T-helper 9 cell (primary cell): Measurements from ENCODE around the gene HMGCS2.

Source experiments
- DNase-seq: peaks from one replicate; pipeline ENCODE4 v3.0.0-alpha.2; 2020

The HMGCS2 gene

GRCh38 chr1:119752592-119752991 is 16.1 kb downstream of the HMGCS2 start:
- no peak for DNase-seq

DNA sequence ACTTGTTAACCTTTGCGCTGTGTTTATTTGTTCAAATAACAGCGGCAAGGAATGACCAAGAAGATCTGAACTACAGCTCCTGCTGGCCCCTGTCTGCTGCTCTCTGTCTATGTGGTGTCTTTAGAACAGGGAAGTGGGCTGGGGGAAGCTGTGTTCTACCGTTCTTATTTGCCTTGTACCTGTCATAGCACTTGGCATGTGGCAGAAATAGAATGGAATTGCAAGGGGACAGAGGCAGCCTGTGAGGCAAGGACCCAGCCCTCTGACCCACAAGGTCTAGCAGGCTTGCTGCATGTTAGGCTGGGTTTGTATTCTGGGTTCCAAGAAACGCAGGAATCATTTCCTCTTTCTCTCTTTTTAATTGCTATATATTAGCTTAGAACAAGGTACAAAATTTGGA is 20.7 kb downstream of the HMGCS2 start:
- DNase-seq, result no peak

DNA sequence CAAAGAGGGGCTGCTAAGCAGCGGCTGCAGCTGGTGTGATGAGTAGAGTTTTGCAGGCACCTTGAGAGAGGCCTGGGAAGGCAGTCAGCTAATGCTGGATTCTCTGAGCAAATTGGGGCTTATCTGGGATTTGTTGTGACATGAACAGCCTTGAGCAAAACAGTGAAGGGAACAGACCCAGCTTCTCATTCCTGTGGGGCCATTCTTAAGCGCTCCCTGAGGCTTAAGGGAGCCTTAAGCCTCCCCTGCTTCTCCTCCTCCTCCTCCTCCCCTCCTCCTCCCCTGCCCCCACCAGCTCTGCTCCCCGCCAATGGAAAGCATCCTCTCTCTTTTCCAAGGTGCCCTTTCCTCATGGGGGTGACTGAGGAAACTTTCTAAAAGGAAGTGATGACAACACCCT is 21.3 kb downstream of the HMGCS2 start:
- DNase-seq, result no peak

DNA sequence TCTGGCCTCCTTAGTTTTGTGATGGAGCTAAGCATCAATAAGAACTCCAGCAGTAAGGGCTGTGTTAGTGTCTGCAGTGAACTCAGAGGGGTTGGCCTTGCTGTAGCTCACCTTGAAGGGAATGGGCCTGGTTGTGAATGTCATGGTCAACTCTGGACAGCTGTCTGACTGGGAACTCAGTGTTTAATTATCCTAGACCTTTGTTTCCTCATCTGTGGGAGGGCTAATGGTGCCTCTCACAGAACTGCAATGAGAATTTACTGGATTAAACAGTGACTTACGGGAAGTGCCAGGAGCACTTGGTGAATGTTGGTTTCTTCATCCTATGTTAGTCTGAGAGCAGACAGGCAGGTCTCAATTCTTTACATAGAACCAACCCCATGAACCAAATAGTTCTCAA is 23.7 kb downstream of the HMGCS2 start:
- DNase-seq, result no peak

DNA sequence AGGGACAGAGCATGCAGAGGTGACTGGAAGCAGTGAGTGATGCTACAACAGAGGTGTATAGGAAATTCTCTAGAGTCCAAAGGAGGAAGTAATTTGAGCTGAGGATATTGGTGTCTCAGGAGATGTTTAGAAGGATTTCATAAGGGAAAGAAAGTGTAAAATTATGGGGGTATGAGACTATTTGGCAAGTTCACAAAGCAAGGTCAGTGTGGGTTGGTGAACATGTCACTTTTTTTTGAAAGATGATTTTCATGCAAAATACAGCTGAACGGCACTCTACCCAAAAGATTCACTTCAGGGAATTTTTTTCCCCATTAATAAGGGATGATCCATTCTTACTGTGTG is 24.1 kb downstream of the HMGCS2 start:
- no peak for DNase-seq

DNA sequence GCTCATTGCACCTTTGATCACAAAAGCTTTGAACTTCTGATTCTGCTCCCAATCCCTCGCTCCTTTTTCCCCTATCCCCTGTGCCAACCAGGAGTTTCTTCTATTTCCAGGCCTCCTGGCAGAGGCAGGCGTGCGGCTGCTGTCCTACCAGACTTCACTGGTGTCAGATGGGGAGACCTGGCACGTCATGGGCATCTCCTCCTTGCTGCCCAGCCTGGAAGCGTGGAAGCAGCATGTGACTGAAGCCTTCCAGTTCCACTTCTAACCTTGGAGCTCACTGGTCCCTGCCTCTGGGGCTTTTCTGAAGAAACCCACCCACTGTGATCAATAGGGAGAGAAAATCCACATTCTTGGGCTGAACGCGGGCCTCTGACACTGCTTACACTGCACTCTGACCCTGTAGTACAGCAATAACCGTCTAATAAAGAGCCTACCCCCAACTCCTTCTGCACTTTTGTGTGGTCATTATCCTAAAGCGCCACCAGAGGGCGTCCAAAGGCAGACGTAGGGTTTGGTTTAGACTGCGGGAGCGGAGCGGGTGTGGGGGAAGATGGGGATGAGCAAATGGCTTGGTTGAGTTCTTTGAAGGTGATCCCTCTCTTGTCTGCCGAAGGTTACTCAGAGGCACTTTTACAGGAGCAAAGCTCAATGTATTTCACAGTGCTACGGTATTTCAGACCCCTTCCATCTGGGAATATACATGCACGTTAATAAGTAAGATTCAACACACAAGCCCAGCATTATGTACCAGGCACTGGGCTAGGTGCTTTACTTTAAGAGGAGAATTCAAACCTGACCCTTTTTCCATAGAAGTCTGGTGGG is 24.7 kb downstream of the HMGCS2 start:
- peak; percentile 11 for DNase-seq

DNA sequence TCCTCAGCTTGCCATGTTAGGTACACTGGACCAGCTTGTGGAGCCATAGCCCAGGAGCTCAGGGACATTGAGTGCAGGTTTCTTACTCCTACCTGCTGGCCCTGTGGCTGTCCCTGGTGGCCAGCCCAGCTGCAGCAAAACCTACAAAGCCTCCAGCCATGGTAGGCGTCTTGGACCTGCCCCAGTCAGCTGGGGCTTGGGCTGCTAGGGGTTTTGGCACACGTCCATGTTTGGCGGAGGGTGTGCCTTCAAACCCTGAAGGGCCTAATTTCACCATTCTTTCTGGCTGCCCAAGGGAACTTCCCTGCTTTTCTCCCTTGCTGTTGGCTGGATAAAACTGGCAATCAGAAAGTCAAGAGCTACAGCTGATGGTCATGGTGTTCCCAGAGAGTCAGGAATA is 25.4 kb downstream of the HMGCS2 start:
- DNase-seq, result no peak

DNA sequence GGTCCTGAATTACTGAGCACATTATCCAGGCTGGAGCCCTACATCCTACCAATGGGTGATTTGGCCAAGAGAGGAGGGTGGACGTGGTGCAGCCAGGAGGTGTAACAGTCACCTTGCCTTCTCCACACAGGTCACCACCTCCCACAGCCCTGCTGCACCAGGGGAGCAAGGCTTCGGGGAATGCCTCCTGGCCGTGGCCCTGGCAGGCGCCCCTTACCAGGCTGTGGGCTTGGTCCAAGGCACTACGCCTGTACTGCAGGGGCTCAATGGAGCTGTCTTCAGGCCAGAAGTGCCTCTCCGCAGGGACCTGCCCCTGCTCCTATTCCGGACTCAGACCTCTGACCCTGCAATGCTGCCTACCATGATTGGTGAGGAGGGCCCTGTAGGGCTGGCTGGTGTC is 26.0 kb downstream of the HMGCS2 start:
- DNase-seq, result no peak

DNA sequence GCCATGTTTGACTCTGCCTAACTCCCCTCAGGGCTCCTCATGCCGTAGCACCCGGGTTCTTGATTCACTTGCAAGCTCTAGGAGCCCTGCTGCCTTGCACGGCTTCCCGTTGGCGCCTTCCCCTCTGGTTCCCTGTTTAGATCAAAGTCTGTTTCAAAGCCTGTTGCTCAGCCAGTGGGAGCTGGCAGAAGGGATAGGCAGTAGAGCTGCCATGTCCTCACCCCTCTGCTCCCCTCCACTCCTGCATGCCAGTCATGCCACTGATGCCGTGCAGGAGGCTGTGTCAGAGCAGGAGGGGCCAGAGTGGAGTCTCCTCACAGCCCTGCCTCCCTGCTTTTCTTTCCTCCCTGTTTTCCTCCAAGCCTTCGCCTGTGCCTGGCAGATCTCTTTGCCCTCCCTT is 26.5 kb downstream of the HMGCS2 start:
- no peak for DNase-seq

DNA sequence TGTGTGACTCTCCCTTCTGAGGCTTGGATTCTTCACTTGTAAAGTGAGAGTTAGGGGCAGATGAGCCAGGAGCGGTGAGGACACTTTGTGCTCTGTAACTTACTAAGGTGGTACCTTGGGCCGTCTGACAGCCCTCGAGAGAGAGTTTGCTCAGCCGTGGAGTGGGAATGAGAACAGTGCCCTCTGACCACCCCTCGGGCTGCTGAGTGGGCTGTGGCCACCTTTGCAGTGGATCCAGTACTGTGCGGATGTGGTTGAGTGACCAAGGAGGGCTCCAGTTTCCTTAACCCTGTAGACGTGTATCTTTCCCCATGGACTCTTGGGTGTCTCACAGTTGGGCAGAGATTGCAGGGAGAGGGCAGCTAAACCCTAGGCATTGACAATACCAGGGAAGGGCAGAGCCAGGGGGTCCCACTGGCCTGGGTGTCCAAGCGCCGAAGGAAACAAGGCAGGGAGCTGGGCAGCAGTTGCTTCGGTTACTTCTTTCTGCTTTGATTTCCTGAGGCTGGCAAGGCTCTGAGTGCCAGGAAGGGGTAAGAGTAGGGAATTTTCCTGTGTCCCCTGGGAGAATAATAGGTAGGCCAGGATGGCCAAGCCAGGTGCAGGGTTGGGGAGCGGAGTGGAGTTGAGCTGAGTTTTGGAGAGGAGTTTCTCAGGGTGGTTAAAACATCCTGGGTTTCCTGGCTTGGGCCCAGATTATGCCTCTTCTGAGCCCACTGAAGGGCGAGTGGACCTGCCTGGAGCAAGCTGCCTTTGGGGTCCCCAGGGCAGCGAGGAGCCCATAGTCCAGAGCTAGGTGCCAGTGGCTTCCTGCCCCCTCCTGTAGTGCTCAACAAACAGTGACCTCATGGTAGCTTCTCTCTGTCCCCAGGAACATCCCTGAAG is 27.6 kb downstream of the HMGCS2 start:
- no peak for DNase-seq

GRCh38 chr1:119740261-119740660 is 28.4 kb downstream of the HMGCS2 start:
- no peak for DNase-seq

GRCh38 chr1:119739150-119739549 is 29.6 kb downstream of the HMGCS2 start:
- DNase-seq, result no peak

- DNase-seq, result no peak
Measured at GRCh38 chr1:119738100-119738720, 30.5 kb downstream of the HMGCS2 start.

DNA sequence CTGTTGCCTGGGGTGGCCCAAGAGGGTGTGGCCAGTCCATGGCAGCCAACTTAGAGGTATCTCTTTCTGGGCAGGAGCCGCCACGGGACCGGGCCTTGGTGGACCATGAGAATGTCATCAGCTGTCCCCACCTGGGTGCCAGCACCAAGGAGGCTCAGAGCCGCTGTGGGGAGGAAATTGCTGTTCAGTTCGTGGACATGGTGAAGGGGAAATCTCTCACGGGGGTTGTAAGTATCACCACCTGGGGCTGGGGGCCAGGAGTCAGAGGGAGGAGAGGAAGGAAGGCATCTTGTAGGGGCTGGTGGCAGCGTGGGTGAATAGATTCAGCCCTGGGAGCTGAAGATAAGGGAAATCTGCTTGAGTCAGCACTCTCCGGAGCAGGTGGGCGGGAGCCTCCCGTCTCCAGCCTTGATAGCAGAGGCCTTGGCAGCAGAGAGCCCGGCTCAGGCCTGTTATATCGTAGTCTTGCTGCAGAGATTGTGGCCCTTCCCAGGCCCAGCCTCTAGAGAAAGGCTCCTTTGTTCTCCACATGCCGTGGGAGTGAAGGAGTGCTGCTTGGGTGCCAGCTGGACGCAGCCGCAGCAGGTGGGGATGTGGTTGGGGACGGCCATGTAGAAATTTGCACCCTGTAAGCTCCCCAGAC is 31.5 kb downstream of the HMGCS2 start:
- DNase-seq, result no peak

GRCh38 chr1:119736649-119737039 is 32.1 kb downstream of the HMGCS2 start:
- no peak for DNase-seq

DNA sequence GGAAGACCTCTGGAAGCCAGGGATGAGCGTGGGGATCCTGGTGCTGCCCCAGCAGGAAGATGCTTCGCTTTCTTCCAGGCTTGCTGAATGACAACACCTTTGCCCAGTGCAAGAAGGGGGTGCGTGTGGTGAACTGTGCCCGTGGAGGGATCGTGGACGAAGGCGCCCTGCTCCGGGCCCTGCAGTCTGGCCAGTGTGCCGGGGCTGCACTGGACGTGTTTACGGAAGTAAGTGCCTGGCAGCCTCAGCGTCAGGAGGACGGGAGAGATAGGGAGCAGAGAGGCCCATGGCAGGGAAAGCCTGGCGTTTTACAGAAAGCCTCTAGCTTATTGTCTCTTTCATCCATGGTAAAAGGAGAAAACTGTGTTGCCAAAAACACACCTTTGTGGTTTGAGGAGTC is 33.5 kb downstream of the HMGCS2 start:
- no peak for DNase-seq

- DNase-seq, result no peak
Measured at GRCh38 chr1:119733754-119734153, 35.0 kb downstream of the HMGCS2 start.

DNA sequence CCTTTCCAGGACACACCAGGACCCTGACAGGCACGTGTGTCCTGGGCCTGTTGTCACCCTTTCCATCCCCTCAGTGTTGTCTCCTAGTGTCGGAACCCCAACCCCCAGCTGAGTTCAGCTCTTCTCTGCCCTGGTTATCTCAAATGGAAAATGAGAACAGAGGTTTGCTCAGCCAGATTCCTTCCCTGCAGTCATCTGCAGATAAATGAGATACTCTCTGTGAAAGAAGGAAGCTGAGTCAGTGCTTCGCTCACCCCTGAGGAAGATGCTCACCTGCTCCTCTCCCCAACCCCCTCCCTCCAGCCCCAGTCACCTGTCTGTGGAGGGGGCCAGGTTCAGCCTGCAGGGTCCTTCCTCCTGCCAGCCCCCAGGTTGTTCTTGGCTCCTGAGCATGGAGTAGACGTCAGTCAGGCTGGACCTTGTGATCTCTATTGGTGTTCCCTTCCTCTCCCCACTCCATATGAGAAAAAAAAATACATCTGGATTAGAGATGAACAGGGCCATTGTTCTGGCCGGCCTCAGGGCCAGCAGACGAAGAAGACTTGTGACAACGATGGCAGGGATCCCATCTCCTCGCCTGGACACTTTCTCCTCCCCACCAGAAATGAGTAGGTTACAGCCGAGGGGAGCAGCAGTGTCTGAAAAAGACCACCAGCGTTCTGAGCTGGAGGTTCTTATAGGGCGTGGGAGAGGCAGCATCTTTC is 36.1 kb downstream of the HMGCS2 start:
- DNase-seq, result no peak

- no peak for DNase-seq
Measured at GRCh38 chr1:119731741-119732430, 36.8 kb downstream of the HMGCS2 start.

DNA sequence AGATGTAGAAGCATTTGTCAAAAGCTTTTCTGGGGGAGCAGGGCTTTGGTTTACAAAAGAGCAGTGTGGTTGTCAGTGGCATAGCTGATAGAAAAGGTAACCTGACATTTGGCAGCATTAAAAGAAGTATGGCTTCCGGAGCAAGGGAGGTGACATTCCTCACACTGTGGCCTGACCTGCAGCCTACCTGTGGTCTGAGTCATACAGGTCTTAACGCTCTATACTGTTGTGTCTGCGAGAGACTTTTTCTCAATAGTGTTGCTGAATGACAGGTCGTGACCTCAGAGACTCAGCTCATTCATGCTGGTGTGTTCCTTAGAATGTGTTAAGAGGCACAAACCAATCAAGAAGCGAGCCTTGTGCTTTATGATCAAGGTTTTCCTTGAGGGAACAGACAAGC is 37.6 kb downstream of the HMGCS2 start:
- DNase-seq, result no peak

GRCh38 chr1:119729044-119729443 is 39.7 kb downstream of the HMGCS2 start:
- DNase-seq, result no peak

DNA sequence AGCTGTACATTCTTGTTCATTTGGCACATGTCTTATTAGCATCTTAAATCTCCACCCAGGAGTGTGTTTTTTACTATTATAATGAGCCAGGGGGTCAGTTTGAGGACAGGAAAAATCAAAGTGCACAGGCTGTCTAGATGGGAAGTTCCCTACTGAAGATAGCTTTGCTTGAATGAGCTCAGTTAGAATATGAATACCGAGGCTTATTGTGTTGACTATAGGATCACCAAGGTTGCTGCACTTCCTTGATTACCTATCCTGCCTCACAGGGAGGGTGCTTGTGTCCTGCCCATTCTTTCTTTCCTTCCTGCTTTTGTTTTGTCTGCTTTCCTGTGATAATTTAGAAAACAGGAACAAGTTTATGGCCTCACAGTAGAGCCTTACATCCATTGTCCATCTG is 40.7 kb downstream of the HMGCS2 start:
- DNase-seq, result no peak
